Choroid plexus epithelial cell (primary cell): ENCODE results near the gene HAP1.
"Not testable (repeated sequence)": the region's sequence is repeated elsewhere in the genome, so short reads cannot be mapped to it uniquely, and the experiment has no call there.

Experiments
- DNase-seq: peaks from one replicate; pipeline ENCODE4 v3.0.0-alpha.2; 2010; ENCODE audit warnings: low read depth
- H3K4me3 ChIP-seq: 2 replicates; pipeline ENCODE4 v1.5.1; 2011; ENCODE audit warnings: low read depth, mild to moderate bottlenecking, control low read depth, low read length, moderate library complexity
- TF ChIP-seq, protein P1 (sequence below): conservative IDR thresholded peaks from 2 replicates; pipeline ENCODE4 v1.5.1; 2011; ENCODE audit warnings: low read depth, mild to moderate bottlenecking, control low read depth, inconsistent platforms, low read length, moderate library complexity

The HAP1 gene, protein sequence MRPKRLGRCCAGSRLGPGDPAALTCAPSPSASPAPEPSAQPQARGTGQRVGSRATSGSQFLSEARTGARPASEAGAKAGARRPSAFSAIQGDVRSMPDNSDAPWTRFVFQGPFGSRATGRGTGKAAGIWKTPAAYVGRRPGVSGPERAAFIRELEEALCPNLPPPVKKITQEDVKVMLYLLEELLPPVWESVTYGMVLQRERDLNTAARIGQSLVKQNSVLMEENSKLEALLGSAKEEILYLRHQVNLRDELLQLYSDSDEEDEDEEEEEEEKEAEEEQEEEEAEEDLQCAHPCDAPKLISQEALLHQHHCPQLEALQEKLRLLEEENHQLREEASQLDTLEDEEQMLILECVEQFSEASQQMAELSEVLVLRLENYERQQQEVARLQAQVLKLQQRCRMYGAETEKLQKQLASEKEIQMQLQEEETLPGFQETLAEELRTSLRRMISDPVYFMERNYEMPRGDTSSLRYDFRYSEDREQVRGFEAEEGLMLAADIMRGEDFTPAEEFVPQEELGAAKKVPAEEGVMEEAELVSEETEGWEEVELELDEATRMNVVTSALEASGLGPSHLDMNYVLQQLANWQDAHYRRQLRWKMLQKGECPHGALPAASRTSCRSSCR

GRCh38 chr17:41734139-41734948, at the start of gene HAP1:
TSS of gene HAP1 (minus strand) at chr17:41734643. CDS start at chr17:41734634, 9 bp downstream.
- TF ChIP-seq, protein P1, sequence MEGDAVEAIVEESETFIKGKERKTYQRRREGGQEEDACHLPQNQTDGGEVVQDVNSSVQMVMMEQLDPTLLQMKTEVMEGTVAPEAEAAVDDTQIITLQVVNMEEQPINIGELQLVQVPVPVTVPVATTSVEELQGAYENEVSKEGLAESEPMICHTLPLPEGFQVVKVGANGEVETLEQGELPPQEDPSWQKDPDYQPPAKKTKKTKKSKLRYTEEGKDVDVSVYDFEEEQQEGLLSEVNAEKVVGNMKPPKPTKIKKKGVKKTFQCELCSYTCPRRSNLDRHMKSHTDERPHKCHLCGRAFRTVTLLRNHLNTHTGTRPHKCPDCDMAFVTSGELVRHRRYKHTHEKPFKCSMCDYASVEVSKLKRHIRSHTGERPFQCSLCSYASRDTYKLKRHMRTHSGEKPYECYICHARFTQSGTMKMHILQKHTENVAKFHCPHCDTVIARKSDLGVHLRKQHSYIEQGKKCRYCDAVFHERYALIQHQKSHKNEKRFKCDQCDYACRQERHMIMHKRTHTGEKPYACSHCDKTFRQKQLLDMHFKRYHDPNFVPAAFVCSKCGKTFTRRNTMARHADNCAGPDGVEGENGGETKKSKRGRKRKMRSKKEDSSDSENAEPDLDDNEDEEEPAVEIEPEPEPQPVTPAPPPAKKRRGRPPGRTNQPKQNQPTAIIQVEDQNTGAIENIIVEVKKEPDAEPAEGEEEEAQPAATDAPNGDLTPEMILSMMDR, result no peak
- peak; percentile 17 for DNase-seq
- H3K4me3 ChIP-seq, result peak within 1 kb of the TSS; percentile 41

DNA sequence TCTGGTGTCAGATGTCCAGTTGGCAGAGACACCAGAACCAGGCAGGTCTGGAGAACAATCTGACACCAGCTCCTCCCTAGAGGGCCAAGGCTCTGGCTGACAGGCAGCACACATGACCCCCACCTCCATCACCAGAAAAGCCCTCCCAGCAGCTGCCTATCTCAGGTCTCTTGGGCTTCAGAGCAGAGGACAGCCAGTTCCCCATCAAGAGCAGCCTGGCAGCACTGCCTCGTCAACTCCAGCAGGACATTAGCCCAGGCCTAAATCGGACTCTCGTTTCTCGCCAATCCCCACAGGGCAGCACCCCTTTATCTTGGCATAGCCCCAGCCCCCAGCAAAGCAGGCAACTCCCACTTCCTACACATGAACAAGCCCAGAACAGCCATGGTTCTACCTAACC, 47.7 kb upstream of the HAP1 start:
- H3K4me3 ChIP-seq, result no peak overlapping the region
- TF ChIP-seq, protein P1, result no peak
- no peak for DNase-seq

DNA sequence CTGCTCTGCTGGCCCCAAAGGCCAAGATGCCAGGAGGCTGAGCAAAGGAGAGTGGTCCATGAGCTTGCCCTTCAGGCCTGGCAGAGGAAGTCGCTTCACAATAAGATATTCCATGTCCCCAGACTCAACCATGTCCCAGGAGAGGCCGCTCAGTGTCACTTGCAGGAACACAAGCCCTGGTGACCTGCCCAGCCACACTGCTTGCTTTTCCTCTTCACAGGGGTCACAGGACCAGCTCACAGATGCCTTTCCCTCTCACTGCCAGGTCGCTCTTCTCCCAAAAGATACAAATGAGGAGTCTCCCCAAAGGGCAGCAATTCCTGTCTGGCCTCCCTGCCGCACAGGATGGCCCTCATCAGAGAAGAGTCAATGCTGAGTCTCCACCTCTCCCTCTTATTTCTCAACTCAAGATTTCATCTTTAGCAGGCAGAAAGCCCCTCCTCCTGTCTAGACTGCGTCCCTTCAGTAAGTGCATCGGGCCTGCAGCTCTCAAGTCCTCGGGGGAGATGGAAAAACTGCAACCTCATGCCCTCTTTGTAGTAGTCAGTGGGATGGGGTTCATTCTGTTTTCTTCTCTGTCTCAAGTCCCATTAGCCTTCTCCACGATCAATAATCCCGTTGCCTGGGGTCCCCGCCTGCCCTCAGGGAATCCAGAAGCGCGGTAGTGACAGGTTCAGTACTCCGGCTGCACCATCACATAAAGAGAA, 47.1 kb upstream of the HAP1 start:
- TF ChIP-seq, protein P1, result no peak
- DNase-seq, result peak; percentile 59
- H3K4me3 ChIP-seq, result no peak overlapping the region

- no peak overlapping the region for H3K4me3 ChIP-seq
- TF ChIP-seq, protein P1, result no peak
These were observed 45.5 kb upstream of the HAP1 start for GRCh38 chr17:41779954-41780353.

DNA sequence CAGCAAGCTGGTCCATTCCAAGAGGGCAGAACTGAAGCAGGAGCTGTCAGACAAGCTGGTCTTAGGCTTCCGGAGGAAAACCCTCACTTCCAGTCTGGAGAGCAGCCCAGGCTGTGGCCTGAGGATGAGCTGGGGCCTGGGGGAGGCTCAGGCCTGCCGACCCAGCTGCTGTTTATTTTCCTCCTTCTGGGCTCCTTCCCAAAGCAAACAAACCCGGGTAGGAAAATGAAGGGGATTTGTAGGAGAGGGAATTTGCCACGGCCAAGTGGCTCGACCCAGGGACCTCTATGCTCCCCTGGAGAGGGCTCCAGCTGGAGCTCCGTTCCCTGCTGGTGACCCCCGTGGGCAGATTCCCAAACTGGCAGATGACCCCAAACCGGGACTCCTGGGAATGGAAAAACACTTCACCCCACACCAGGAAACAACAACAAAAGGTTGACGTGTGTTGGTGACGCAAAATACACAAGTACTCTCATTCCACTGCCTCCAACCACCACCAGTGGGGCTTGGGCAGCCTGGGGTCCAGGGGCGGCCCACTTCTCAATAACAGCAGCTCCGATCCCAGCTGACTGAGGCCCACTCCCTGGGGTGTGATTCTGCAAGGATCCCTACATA, 43.2 kb upstream of the HAP1 start:
- H3K4me3 ChIP-seq, result no peak overlapping the region
- TF ChIP-seq, protein P1, result peak; percentile 8
- DNase-seq, result peak; percentile 92

More at GRCh38 chr17:41779954-41780353, 45.5 kb upstream of the HAP1 start:
- no peak for DNase-seq

- TF ChIP-seq, protein P1, result peak; percentile 53
- peak; percentile 72 for DNase-seq
- no peak overlapping the region for H3K4me3 ChIP-seq
These were observed 42.7 kb upstream of the HAP1 start for GRCh38 chr17:41777157-41777573.

- H3K4me3 ChIP-seq, DNase-seq: not testable (repeated sequence)
These were observed 41.9 kb upstream of the HAP1 start for GRCh38 chr17:41776262-41776900.
